ENCODE measurements around the gene NHERF1.

NHERF1 gene

GRCh38 chr17:74748529-74749278 is at the start of gene NHERF1:
Gene NHERF1 (plus strand): TSS chr17:74748628. CDS start chr17:74748847, 219 bp downstream.
- peak within 1 kb of the TSS; percentile 78 for H3K27ac Mint-ChIP-seq
- DNase-seq (ENCODE audit: low spot score) = peak; percentile 97
- H3K4me1 Mint-ChIP-seq (ENCODE audit: low read depth) = peaks cover 44% of the 10 kb centered on the region

DNA sequence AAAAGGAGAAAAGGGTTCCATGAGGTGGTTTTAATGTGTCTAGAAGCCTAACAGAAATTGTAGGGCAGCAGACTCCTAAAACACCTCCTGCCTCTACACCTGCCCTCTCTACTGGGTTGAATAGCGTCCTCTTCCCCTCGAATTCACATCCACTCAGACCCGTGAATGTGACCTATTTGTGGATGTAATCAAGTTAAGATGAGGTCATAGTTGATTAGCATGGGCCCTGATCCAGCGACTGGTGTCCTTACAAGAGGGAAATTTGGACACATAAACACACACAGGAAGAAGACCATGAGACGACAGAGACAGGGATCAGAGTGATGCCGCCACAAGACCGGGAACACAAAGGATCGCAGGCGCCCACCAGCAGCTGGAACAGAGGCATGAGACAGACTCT is 49.2 kb upstream of the NHERF1 start:
- Mint-ChIP-seq H3K27me3 (ENCODE audit: low read depth) (peaks cover 6% of the 10 kb centered on the region), H3K4me1 (ENCODE audit: low read depth) (no peaks in the 10 kb centered on the region), H3K4me3 (no peak overlapping the region), H3K36me3 (ENCODE audit: low read depth) (no peaks in the 10 kb centered on the region), H3K27ac (no peak overlapping the region), H3K9me3 (peaks cover 3% of the 10 kb centered on the region)
- DNase-seq (ENCODE audit: low spot score) = no peak

More at GRCh38 chr17:74748529-74749278, at the start of gene NHERF1:
- Mint-ChIP-seq H3K27me3 (ENCODE audit: low read depth) (no peaks in the 10 kb centered on the region), H3K36me3 (ENCODE audit: low read depth) (peaks cover 52% of the 10 kb centered on the region), H3K4me3 (peak within 1 kb of the TSS; percentile 96), H3K9me3 (no peaks in the 10 kb centered on the region)

DNA sequence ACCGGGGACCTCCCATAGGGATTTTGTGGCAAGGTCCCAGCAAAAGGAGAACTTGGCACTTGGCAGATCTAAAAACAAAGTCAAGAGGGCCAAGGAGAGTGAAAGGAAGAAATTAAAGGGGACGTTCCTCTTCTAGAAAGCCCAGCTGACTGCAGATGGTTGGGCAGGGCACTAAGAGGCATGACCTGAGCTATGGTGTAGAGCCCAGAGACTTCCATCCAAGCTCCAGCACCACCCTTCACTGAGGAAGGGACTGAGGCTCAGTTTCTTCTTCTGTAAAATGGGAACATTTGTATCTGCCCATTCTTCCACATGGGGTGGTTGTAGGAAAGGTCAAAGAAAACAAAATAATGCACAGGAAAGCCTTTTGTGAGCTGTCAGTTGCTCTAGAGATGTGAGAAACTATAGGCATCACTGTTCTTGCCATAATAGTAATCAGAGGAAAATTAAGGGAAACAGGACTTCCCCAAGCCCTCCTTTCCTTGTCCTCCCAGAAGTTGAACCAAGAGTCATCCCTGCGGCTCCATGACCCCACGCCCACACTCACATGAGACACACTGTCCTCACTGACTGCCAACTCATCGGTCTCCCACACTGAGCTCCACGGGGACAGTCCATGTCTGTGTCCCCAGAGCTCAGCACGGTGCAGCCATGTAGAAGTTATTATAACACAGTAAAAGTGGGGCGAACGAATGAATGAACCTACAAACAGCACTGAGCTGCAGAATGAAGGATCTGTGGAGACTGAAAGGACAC is 46.1 kb upstream of the NHERF1 start:
- Mint-ChIP-seq H3K4me3 (no peak overlapping the region), H3K36me3 (ENCODE audit: low read depth) (no peaks in the 10 kb centered on the region), H3K27ac (no peak overlapping the region), H3K27me3 (ENCODE audit: low read depth) (peaks cover 25% of the 10 kb centered on the region), H3K9me3 (no peaks in the 10 kb centered on the region), H3K4me1 (ENCODE audit: low read depth) (no peaks in the 10 kb centered on the region)
- no peak for DNase-seq (ENCODE audit: low spot score)

- Mint-ChIP-seq H3K4me3 (no peak overlapping the region), H3K27me3 (ENCODE audit: low read depth) (peaks cover 25% of the 10 kb centered on the region), H3K36me3 (ENCODE audit: low read depth) (no peaks in the 10 kb centered on the region), H3K27ac (no peak overlapping the region), H3K4me1 (ENCODE audit: low read depth) (no peaks in the 10 kb centered on the region), H3K9me3 (no peaks in the 10 kb centered on the region)
- DNase-seq (ENCODE audit: low spot score) = no peak
Observed at GRCh38 chr17:74703311-74703710, 45.1 kb upstream of the NHERF1 start.

GRCh38 chr17:74704544-74704943 is 43.9 kb upstream of the NHERF1 start:
- Mint-ChIP-seq H3K27me3 (ENCODE audit: low read depth) (peaks cover 26% of the 10 kb centered on the region), H3K27ac (no peak overlapping the region), H3K4me1 (ENCODE audit: low read depth) (no peaks in the 10 kb centered on the region), H3K36me3 (ENCODE audit: low read depth) (no peaks in the 10 kb centered on the region), H3K4me3 (no peak overlapping the region), H3K9me3 (no peaks in the 10 kb centered on the region)
- no peak for DNase-seq (ENCODE audit: low spot score)

DNA sequence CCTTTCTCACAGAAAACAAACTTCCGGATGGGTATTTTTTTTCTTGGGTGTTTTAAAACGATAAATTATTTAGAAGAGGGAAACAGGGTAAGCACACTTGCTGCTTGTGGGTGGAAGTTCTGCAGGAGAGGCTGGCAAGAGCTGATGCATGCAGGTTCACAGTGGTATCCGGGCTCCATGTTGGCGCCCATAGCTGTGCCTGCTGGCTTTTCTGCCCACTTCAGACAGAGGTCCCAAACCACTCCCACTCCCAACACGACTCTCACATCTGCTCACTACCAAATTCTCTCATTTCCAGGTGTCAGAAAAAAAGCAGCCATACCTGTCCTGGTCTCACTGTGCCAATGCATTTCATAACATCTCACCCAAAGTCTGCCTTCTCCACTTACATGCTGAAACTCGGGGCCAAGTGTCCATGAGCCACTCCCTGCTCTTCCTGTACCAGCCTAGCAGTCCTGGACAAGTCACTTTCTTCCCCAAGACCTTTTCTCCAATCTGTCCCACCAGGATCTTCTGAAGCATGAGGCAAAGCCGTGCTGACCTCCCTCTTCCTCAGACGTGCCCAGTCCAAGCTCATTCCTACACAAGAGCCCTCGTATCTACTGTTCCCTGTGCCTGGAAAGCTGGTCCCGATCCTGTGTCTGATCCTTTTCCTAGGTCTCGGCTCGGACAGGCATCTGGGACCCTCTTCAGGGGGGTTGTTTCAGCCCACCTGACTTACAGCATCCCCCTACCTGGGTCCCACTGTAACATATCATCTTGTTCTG is 37.2 kb upstream of the NHERF1 start:
- DNase-seq (ENCODE audit: low spot score) = no peak
- Mint-ChIP-seq H3K4me3 (no peak overlapping the region), H3K36me3 (ENCODE audit: low read depth) (no peaks in the 10 kb centered on the region), H3K9me3 (no peaks in the 10 kb centered on the region), H3K4me1 (ENCODE audit: low read depth) (peaks cover 6% of the 10 kb centered on the region), H3K27ac (peak overlapping the region; percentile 1), H3K27me3 (ENCODE audit: low read depth) (peaks cover 38% of the 10 kb centered on the region)

DNA sequence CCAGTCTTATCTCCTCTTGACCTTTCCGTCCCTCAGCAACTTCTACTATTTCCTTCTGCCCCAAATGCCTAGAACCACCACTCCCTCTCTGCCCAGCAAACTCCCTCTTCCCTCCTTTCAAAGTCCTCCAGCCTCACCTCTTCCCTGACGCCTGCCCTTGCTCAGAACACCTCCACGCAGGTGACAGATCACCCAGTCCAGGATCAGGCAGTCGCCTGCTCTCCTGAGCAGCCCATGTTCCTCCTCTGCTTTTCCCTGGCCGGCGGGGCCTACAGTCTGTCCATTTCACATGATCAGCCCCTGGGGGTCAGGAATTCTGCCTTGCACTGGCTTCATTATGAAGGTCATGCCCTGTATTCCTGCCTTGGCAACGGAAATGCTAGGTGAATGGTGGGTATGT is 36.1 kb upstream of the NHERF1 start:
- H3K27ac Mint-ChIP-seq = no peak overlapping the region
- no peaks in the 10 kb centered on the region for H3K9me3 Mint-ChIP-seq
- DNase-seq (ENCODE audit: low spot score) = no peak
- no peak overlapping the region for H3K4me3 Mint-ChIP-seq
- H3K27me3 Mint-ChIP-seq (ENCODE audit: low read depth) = peaks cover 33% of the 10 kb centered on the region
- H3K4me1 Mint-ChIP-seq (ENCODE audit: low read depth) = peaks cover 6% of the 10 kb centered on the region
- H3K36me3 Mint-ChIP-seq (ENCODE audit: low read depth) = no peaks in the 10 kb centered on the region

DNA sequence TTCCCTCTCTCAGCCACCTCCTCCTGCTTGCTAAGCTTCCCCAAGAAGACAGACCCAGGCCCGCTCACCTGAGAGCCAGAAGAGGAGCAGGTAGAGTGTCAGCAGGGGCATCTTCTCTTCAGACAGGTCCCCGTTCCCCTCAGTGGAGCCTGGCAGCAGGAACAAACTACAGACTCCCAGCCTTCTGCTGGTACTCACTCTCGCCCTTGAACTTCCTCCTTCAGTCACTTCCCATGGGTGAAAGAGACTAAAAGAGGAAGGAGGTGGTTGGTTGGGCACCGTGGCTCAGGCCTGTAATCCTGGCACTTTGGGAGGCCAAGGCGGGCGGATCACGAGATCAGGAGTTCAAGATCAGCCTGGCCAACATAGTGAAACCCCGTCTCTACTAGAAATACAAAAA is 35.7 kb upstream of the NHERF1 start, which contains the start of gene CD300LF:
TSS of gene CD300LF (minus strand) at position 168 of the 400 bp plus-strand sequence. CDS start at position 111, 57 bp downstream.
- Mint-ChIP-seq H3K36me3 (ENCODE audit: low read depth) (no peaks in the 10 kb centered on the region), H3K4me1 (ENCODE audit: low read depth) (peaks cover 6% of the 10 kb centered on the region), H3K9me3 (no peaks in the 10 kb centered on the region), H3K4me3 (no peak within 1 kb of the TSS), H3K27ac (no peak within 1 kb of the TSS), H3K27me3 (ENCODE audit: low read depth) (peaks cover 33% of the 10 kb centered on the region)
- DNase-seq (ENCODE audit: low spot score) = no peak

DNA sequence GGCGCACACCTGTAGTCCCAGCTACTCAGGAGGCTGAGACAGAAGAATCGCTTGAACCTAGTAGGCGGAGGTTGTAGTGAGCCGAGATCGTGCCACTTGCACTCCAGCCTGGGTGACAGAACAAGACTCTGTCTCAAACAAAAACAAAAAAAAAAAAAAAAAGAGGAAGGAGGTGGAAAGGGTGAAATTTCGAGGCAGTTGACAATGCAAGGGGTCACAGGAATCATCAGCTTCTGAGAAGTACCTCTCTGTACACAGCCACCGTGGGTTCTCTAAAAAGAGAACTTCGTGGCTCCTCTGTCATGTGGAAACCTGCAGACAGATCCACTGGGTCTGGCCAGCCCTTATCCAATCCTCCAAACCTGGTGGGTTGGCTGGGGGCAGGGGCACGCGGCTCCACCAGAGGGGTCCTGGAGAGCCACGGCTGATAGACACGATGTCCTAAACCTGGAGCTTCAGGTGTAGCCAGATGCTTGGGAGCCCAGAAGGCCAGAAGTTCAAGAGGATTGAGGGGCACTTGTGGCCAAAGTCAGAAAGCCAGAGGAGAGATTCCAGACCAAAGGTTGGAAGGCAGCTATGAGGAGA is 35.2 kb upstream of the NHERF1 start:
- no peak for DNase-seq (ENCODE audit: low spot score)
- no peak overlapping the region for H3K27ac Mint-ChIP-seq
- peaks cover 6% of the 10 kb centered on the region for H3K4me1 Mint-ChIP-seq (ENCODE audit: low read depth)
- H3K9me3 Mint-ChIP-seq = no peaks in the 10 kb centered on the region
- H3K4me3 Mint-ChIP-seq = no peak overlapping the region
- H3K36me3 Mint-ChIP-seq (ENCODE audit: low read depth) = no peaks in the 10 kb centered on the region
- H3K27me3 Mint-ChIP-seq (ENCODE audit: low read depth) = peaks cover 32% of the 10 kb centered on the region

DNA sequence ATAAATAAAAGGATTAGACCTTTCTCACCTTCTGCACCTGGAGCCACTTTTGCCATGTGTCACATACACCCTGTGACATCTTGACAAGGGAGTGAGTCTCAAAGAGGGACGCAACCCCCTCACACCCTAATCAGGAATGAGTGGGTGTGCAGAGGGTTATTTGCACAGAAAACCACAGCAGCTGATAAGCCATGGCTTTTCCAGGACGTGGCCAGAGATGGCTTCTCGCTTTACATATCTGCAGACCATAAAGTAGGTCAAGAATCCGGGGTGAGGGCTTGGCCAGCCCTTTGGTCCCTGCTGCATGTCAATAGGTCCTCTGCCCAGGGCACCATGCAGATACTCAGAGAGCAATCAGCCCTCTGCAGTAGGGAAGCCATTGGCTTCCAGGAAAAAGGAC is 33.3 kb upstream of the NHERF1 start:
- no peaks in the 10 kb centered on the region for H3K9me3 Mint-ChIP-seq
- H3K36me3 Mint-ChIP-seq (ENCODE audit: low read depth) = no peaks in the 10 kb centered on the region
- H3K27ac Mint-ChIP-seq = no peak overlapping the region
- no peak for DNase-seq (ENCODE audit: low spot score)
- peaks cover 6% of the 10 kb centered on the region for H3K4me1 Mint-ChIP-seq (ENCODE audit: low read depth)
- H3K27me3 Mint-ChIP-seq (ENCODE audit: low read depth) = peaks cover 34% of the 10 kb centered on the region
- H3K4me3 Mint-ChIP-seq = no peak overlapping the region

GRCh38 chr17:74720506-74720905 is 27.9 kb upstream of the NHERF1 start:
- Mint-ChIP-seq H3K4me1 (ENCODE audit: low read depth) (no peaks in the 10 kb centered on the region), H3K27me3 (ENCODE audit: low read depth) (peaks cover 31% of the 10 kb centered on the region), H3K36me3 (ENCODE audit: low read depth) (no peaks in the 10 kb centered on the region), H3K27ac (no peak overlapping the region), H3K4me3 (no peak overlapping the region), H3K9me3 (no peaks in the 10 kb centered on the region)
- no peak for DNase-seq (ENCODE audit: low spot score)

- DNase-seq (ENCODE audit: low spot score) = no peak
- peaks cover 26% of the 10 kb centered on the region for H3K27me3 Mint-ChIP-seq (ENCODE audit: low read depth)
- no peaks in the 10 kb centered on the region for H3K4me1 Mint-ChIP-seq (ENCODE audit: low read depth)
- H3K4me3 Mint-ChIP-seq = no peak overlapping the region
- no peaks in the 10 kb centered on the region for H3K9me3 Mint-ChIP-seq
- H3K36me3 Mint-ChIP-seq (ENCODE audit: low read depth) = no peaks in the 10 kb centered on the region
- H3K27ac Mint-ChIP-seq = no peak overlapping the region
Observed at GRCh38 chr17:74722782-74723181, 25.6 kb upstream of the NHERF1 start.

DNA sequence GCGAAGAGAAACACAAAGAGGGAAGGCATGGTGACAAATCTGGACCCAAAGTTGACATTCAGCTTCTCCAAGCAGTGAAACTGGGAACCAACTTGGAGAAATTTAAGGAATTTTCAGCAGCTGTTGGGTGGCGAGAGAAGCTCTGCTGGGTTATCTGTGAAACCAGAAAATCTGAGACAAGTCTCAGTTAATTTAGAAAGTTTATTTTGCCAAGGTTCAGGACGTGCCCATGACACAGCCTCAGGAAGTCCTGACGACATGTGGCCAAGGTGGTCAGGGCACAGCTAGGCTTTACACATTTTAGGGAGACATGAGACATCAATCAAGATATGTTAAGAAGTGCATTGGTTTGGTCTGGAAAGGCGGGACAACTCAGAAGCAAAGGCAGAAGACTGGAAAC is 24.5 kb upstream of the NHERF1 start:
- no peaks in the 10 kb centered on the region for H3K36me3 Mint-ChIP-seq (ENCODE audit: low read depth)

More for the DNA sequence above, 24.5 kb upstream of the NHERF1 start:
- H3K27me3 Mint-ChIP-seq (ENCODE audit: low read depth) = peaks cover 21% of the 10 kb centered on the region
- H3K27ac Mint-ChIP-seq = no peak overlapping the region
- no peaks in the 10 kb centered on the region for H3K4me1 Mint-ChIP-seq (ENCODE audit: low read depth)
- H3K4me3 Mint-ChIP-seq = no peak overlapping the region
- no peak for DNase-seq (ENCODE audit: low spot score)
- H3K9me3 Mint-ChIP-seq = no peaks in the 10 kb centered on the region
